K562 (cell line): ENCODE measurements around the gene RAB3GAP2. TPM values are rescaled to one million over a fixed set of nuclear protein-coding genes. Genes with fewer than 3 reads are reported as not detected.

ENCODE experiments used
- ATAC-seq: fragments of 200-7000 bp; cut with Tn5 transposase; 3 replicates; pipeline ENCODE4 v1.9.1; 2020; ENCODE audit warnings: moderate library complexity
- BruUV-seq: library from RNA; stranded (reverse); fragments of 400-500 nt; replicated peaks from 2 replicates; lab custom pipeline; 2021; lab: Mats Ljungman, UMichigan
- CTCF ChIA-PET: fragments of 300-600 bp; formaldehyde crosslinking; extraction: SDS; loops from one replicate; lab custom pipeline; 2021; ENCODE audit warnings: low intra/inter-chr PET ratio; lab: Yijun Ruan, JAX
- POLR2A ChIA-PET: fragments of 300-600, 350-650 bp; sonication (Branson Sonifier 250); formaldehyde crosslinking; extraction: SDS; loops from one replicate; lab custom pipeline; 2021; ENCODE audit warnings: antibody characterized with exemption, inconsistent platforms; lab: Yijun Ruan, JAX
- DNase-seq, 4 experiments: peaks; one replicate each; pipeline versions ENCODE4 v3.0.0 to v3.0.0-alpha.2; 2011 to 2018; ENCODE audit warnings: low spot score in 3 of 4, mixed read lengths in 3 of 4; ENCODE audit errors: extremely low read depth in 1 of 4
- FAIRE-seq: peaks from 2 replicates; lab custom pipeline; 2011; peaks lifted over from hg19 to GRCh38; lab: Jason Lieb, UNC
- H2AFZ ChIP-seq: 2 replicates; pipeline ENCODE4 v1.6.0; 2011; ENCODE audit warnings: low read depth, low read length, control low read depth, inconsistent platforms
- H3K27ac ChIP-seq: fragments of 200-600 bp; 3 replicates; pipeline ENCODE4 v1.8.0; 2011; ENCODE audit warnings: low read depth, mild to moderate bottlenecking, control low read depth, inconsistent platforms, low read length, moderate library complexity, mixed read lengths; ENCODE audit errors: extremely low read depth
- H3K27me3 ChIP-seq, 2 experiments: fragments of 300-600 bp in 1 of 2; 2 replicates in 1 of 2; 3 replicates in 1 of 2; pipeline versions ENCODE4 v1.6.0 to v1.8.0; 2011; ENCODE audit warnings: inconsistent platforms in 2 of 2, low read length in 2 of 2, mild to moderate bottlenecking in 1 of 2, mixed read lengths in 1 of 2, moderate library complexity in 1 of 2; ENCODE audit not compliant: control insufficient read depth in 2 of 2, insufficient read depth in 2 of 2
- H3K36me3 ChIP-seq: fragments of 300-600 bp; 3 replicates; pipeline ENCODE4 v1.8.0; 2011; ENCODE audit warnings: mild to moderate bottlenecking, low read length, inconsistent platforms; ENCODE audit not compliant: control insufficient read depth, insufficient read depth
- H3K4me1 ChIP-seq, 2 experiments: fragments of 200-600 bp in 1 of 2; replicated peaks in 1 of 2; 2 replicates in 1 of 2; 3 replicates in 1 of 2; pipeline versions ENCODE4 v1.5.1 to v1.8.0; 2011; ENCODE audit warnings: inconsistent platforms in 2 of 2, low read length in 2 of 2, mild to moderate bottlenecking in 1 of 2, mixed read lengths in 1 of 2, moderate library complexity in 1 of 2; ENCODE audit not compliant: control insufficient read depth in 2 of 2, insufficient read depth in 2 of 2
- H3K4me2 ChIP-seq: 2 replicates; pipeline ENCODE4 v1.6.1; 2011; ENCODE audit warnings: low read length, control low read depth, inconsistent platforms, mixed read lengths; ENCODE audit not compliant: insufficient read depth
- H3K4me3 ChIP-seq: fragments of 200-600 bp; sonication (generic), shearing (Covaris generic); 2 replicates; pipeline ENCODE4 v1.5.1; 2016; ENCODE audit warnings: control low read depth, inconsistent platforms
- H3K79me2 ChIP-seq: fragments of 200-600 bp; 3 replicates; pipeline ENCODE4 v1.8.0; 2011; ENCODE audit warnings: low read length, inconsistent platforms; ENCODE audit not compliant: control insufficient read depth, insufficient read depth
- H3K9ac ChIP-seq, 2 experiments: 2 replicates each; pipeline versions ENCODE4 v1.6.0 to v1.6.1; 2011; ENCODE audit warnings: low read depth in 2 of 2, low read length in 2 of 2, control low read depth in 1 of 2, inconsistent platforms in 1 of 2, mild to moderate bottlenecking in 1 of 2, mixed read lengths in 1 of 2; ENCODE audit not compliant: insufficient read depth in 1 of 2
- H3K9me1 ChIP-seq: one replicate; pipeline ENCODE4 v1.6.0; 2011; ENCODE audit warnings: inconsistent platforms, mild to moderate bottlenecking, low read length, moderate library complexity; ENCODE audit not compliant: control insufficient read depth, insufficient read depth
- H3K9me3 ChIP-seq: replicated peaks from 2 replicates; pipeline ENCODE4 v1.5.1; 2011; ENCODE audit warnings: low read depth, low read length, inconsistent platforms; ENCODE audit not compliant: control insufficient read depth, insufficient read depth
- H4K20me1 ChIP-seq: replicated peaks from 2 replicates; pipeline ENCODE4 v1.6.1; 2011; ENCODE audit warnings: low read length, inconsistent platforms, mixed read lengths; ENCODE audit not compliant: control insufficient read depth, insufficient read depth
- ARID2 ChIP-seq: fragments of 450-650 bp; IDR thresholded peaks from 2 replicates; pipeline ENCODE4 v1.6.1; 2017; ENCODE audit warnings: antibody characterized with exemption, mild to moderate bottlenecking
- BRCA1 ChIP-seq, 2 experiments: fragments of 450-650 bp in 1 of 2; sonication (generic) in 1 of 2; formaldehyde crosslinking in 1 of 2; IDR thresholded peaks; 2 replicates each; pipeline versions ENCODE4 v1.5.0 to v1.6.1; 2017 to 2020; ENCODE audit warnings: mild to moderate bottlenecking in 1 of 2, missing genetic modification reagents in 1 of 2
- FUS ChIP-seq: fragments of 200-400 bp; formaldehyde crosslinking; optimal IDR thresholded peaks from 2 replicates; pipeline ENCODE3; 2017; ENCODE audit warnings: low read depth, low read length
- KLF10 ChIP-seq: fragments of 250-450 bp; sonication (Bioruptor Pico); IDR thresholded peaks from 2 replicates; pipeline ENCODE4 v1.6.1; 2021; ENCODE audit warnings: matching md5 sums
- KLF6 ChIP-seq: fragments of 250-450 bp; sonication (Bioruptor Pico); IDR thresholded peaks from 2 replicates; pipeline ENCODE4 v1.4.0; 2020; ENCODE audit warnings: mild to moderate bottlenecking, moderate library complexity, borderline replicate concordance
- LCOR ChIP-seq: sonication (generic); formaldehyde crosslinking; IDR thresholded peaks from 2 replicates; pipeline ENCODE4 v1.8.0; 2022; ENCODE audit warnings: mild to moderate bottlenecking, missing genetic modification reagents
- NFYB ChIP-seq: IDR thresholded peaks from 2 replicates; pipeline ENCODE4 v1.6.1; 2011; ENCODE audit warnings: mild to moderate bottlenecking, moderate library complexity; ENCODE audit not compliant: insufficient read length; ENCODE audit errors: extremely low read depth
- SMAD4 ChIP-seq: fragments of 250-450 bp; sonication (Bioruptor Pico); conservative IDR thresholded peaks from 2 replicates; pipeline ENCODE4 v1.8.0; 2021; ENCODE audit warnings: inconsistent platforms, mild to moderate bottlenecking, moderate library complexity
- ZBTB17 ChIP-seq: fragments of 450-650 bp; formaldehyde crosslinking; IDR thresholded peaks from 2 replicates; pipeline ENCODE4 v1.4.0; 2020; ENCODE audit warnings: mild to moderate bottlenecking
- ZNF212 ChIP-seq: fragments of 450-650 bp; formaldehyde crosslinking; IDR thresholded peaks from 2 replicates; pipeline ENCODE4 v1.4.0; 2020; ENCODE audit warnings: mild to moderate bottlenecking
- ZNF699 ChIP-seq: fragments of 250-450 bp; sonication (Bioruptor Pico); IDR thresholded peaks from 2 replicates; pipeline ENCODE4 v1.8.0; 2021; ENCODE audit warnings: mild to moderate bottlenecking, moderate library complexity; ENCODE audit not compliant: insufficient replicate concordance
- ZNF766 ChIP-seq: fragments of 200-800 bp; sonication (Bioruptor generic); conservative IDR thresholded peaks from 2 replicates; pipeline ENCODE4 v1.6.1; 2016; ENCODE audit warnings: missing genetic modification characterization, missing compliant biosample characterization
- WGBS: fragments of 100-300 bp; shearing (Covaris generic); methylation state at CpG from one replicate; pipeline ENCODE4 v1.1.6; 2016; ENCODE audit warnings: low coverage, mixed read lengths; ENCODE audit not compliant: insufficient coverage; ENCODE audit errors: missing lambda C conversion rate; 5-methylcytosine and 5-hydroxymethylcytosine counted together
- in situ Hi-C: fragments of 300-500 bp; cut with MboI; formaldehyde crosslinking; loops from 4 replicates; pipeline ENCODE4 v1.15.0; 2018; ENCODE audit warnings: inconsistent platforms, mixed read lengths
- intact Hi-C: fragments of 100-400 bp; cut with micrococcal nuclease; formaldehyde crosslinking; loops from 2 replicates; pipeline ENCODE4 v1.14.2; 2022
- polyA plus RNA-seq, 8 experiments: library from polyadenylated mRNA; depleted of rRNA in 4 of 8; stranded (reverse) in 5 of 8; unstranded in 3 of 8; fragments of >200 nt; fragmentation: Nextera tagmentation in 2 of 8; fragmentation: Illumina TruSeq in 1 of 8; extraction: Ambion mirVana in 2 of 8; extraction: Trizol in 1 of 8; gene quantifications; 2 replicates each; pipeline versions ENCODE4 v1.2.1 to v1.2.3, GENCODE V29; 2011 to 2014; ENCODE audit warnings: inconsistent platforms in 1 of 8, missing spikeins in 1 of 8
- total RNA-seq, 7 experiments: library from RNA; depleted of rRNA in 6 of 7; stranded (reverse); fragments of >200 nt in 6 of 7; fragmentation: Illumina TruSeq in 2 of 7; extraction: Trizol in 2 of 7; gene quantifications; 2 replicates each; pipeline versions ENCODE4 v1.2.1 to v1.2.3, GENCODE V29; 2011 to 2021; ENCODE audit warnings: low replicate concordance in 1 of 7
- TF ChIP-seq, protein P1 (sequence below): fragments of 450-650 bp; IDR thresholded peaks from 2 replicates; pipeline ENCODE4 v1.6.1; 2016; ENCODE audit warnings: borderline replicate concordance
- TF ChIP-seq, protein P2 (sequence below): fragments of 250-450 bp; sonication (Bioruptor Pico); IDR thresholded peaks from 2 replicates; pipeline ENCODE4 v1.4.0; 2020; ENCODE audit warnings: mild to moderate bottlenecking, moderate library complexity
- TF ChIP-seq, protein P3 (sequence below): fragments of 250-450 bp; sonication (Bioruptor Pico); IDR thresholded peaks from 2 replicates; pipeline ENCODE4 v1.5.1; 2021; ENCODE audit warnings: mild to moderate bottlenecking

RAB3GAP2 gene
- total and polyA plus RNA-seq, 9 of the 15 experiments (the other 6 are each of a cell fraction or from before 2014, with no cell fraction given), result 14.1 to 69.1 (median 32.2) TPM

DNA sequence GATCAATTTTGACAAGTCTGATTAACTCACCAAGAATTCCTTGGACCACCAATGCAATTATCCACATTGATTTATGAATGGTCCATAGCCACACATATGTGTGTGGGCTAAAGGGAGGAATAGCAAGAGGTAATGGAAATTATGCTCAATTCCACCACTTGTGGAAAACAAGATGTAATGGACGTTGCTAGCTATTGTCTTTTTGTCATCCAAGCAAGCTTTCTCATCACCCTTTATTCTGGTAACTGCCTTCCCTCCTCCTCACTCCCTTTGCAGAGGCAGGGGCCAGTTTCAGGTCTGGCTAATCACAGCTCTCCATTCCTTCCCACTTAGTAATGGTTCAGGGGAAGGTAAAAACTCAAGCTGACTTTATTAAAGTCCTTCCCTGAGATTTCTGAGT is 24.7 kb upstream of the RAB3GAP2 start:
- Histone ChIP-seq H3K4me1 (peaks cover 3 to 5% of the 10 kb centered on the region in 2 experiments; a peak in 3 of 5 replicates), H4K20me1 (no peaks in the 10 kb centered on the region), H3K9me3 (no peaks in the 10 kb centered on the region), H3K79me2 (no peaks in the 10 kb centered on the region), H3K9ac (no peak overlapping the region), H3K27me3 (peaks cover 7 to 8% of the 10 kb centered on the region in 2 experiments; a peak in 3 of 5 replicates), H3K4me2 (no peak overlapping the region), H3K36me3 (no peaks in the 10 kb centered on the region), H2AFZ (no peak overlapping the region), H3K9me1 (no peaks in the 10 kb centered on the region), H3K4me3 (no peak overlapping the region), H3K27ac (no peak overlapping the region)
- intact Hi-C loops (loop anchor here (1.0 to 5.0 kb wide), 6 partner anchors 24 to 479 kb away; no protein-coding TSS in a partner anchor), in situ Hi-C loops (no loop called here)
- TF ChIP-seq, protein P1, sequence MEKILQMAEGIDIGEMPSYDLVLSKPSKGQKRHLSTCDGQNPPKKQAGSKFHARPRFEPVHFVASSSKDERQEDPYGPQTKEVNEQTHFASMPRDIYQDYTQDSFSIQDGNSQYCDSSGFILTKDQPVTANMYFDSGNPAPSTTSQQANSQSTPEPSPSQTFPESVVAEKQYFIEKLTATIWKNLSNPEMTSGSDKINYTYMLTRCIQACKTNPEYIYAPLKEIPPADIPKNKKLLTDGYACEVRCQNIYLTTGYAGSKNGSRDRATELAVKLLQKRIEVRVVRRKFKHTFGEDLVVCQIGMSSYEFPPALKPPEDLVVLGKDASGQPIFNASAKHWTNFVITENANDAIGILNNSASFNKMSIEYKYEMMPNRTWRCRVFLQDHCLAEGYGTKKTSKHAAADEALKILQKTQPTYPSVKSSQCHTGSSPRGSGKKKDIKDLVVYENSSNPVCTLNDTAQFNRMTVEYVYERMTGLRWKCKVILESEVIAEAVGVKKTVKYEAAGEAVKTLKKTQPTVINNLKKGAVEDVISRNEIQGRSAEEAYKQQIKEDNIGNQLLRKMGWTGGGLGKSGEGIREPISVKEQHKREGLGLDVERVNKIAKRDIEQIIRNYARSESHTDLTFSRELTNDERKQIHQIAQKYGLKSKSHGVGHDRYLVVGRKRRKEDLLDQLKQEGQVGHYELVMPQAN, result no peak
- TF ChIP-seq ARID2, result no peak
- TF ChIP-seq FUS, result no peak
- no peak for TF ChIP-seq KLF10 (CRISPR knock-in tag)
- TF ChIP-seq LCOR (CRISPR knock-in tag), result no peak
- TF ChIP-seq, protein P2, sequence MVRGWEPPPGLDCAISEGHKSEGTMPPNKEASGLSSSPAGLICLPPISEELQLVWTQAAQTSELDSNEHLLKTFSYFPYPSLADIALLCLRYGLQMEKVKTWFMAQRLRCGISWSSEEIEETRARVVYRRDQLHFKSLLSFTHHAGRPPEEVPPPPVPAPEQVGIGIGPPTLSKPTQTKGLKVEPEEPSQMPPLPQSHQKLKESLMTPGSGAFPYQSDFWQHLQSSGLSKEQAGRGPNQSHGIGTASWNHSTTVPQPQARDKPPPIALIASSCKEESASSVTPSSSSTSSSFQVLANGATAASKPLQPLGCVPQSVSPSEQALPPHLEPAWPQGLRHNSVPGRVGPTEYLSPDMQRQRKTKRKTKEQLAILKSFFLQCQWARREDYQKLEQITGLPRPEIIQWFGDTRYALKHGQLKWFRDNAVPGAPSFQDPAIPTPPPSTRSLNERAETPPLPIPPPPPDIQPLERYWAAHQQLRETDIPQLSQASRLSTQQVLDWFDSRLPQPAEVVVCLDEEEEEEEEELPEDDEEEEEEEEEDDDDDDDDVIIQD (CRISPR knock-in tag), result no peak
- TF ChIP-seq, protein P3, sequence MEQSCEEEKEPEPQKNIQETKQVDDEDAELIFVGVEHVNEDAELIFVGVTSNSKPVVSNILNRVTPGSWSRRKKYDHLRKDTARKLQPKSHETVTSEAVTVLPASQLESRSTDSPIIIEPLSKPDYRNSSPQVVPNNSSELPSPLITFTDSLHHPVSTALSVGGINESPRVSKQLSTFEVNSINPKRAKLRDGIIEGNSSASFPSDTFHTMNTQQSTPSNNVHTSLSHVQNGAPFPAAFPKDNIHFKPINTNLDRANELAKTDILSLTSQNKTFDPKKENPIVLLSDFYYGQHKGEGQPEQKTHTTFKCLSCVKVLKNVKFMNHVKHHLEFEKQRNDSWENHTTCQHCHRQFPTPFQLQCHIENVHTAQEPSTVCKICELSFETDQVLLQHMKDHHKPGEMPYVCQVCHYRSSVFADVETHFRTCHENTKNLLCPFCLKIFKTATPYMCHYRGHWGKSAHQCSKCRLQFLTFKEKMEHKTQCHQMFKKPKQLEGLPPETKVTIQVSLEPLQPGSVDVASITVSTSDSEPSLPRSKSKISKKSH (CRISPR knock-in tag), result no peak
- no peak for TF ChIP-seq ZBTB17
- no peak for TF ChIP-seq ZNF212 (CRISPR knock-in tag)
- no peak for TF ChIP-seq ZNF699 (CRISPR knock-in tag)
- no peak for TF ChIP-seq ZNF766 (CRISPR knock-in tag)
- no peak for TF ChIP-seq KLF6 (CRISPR knock-in tag)
- TF ChIP-seq SMAD4 (CRISPR knock-in tag), result no peak
- no peak for TF ChIP-seq BRCA1 (IDR thresholded peaks at IDR 0.05)
- TF ChIP-seq BRCA1 (CRISPR knock-in tag; IDR thresholded peaks at IDR 0.05), result no peak
- no peak for TF ChIP-seq NFYB
- 9% methylated on average over 1 of the region's 1 CpG for WGBS
- FAIRE-seq, result no peak
- DNase-seq, result no peak
- ChIA-PET CTCF (no interaction called here), POLR2A (interaction anchor here (0.5 to 1.4 kb wide), 3 partner anchors 10 to 479 kb away, joined by 3 read pairs; no protein-coding TSS in a partner anchor)
- BruUV-seq, result no TSS peak
- ATAC-seq, result no peak
